GM15510 (cell line): ENCODE data around the gene DDX39A.

Source experiments
- POLR2A ChIP-seq: IDR thresholded peaks from 3 replicates; pipeline ENCODE4 v1.6.1; 2011; ENCODE audit warnings: borderline replicate concordance; ENCODE audit not compliant: insufficient read length; ENCODE audit errors: extremely low read depth

The DDX39A gene

GRCh38 chr19:14377883-14378328 is 41.2 kb downstream of the DDX39A start:
- peak; percentile 15 for TF ChIP-seq POLR2A

GRCh38 chr19:14375582-14376291 is 43.4 kb downstream of the DDX39A start:
- no peak for TF ChIP-seq POLR2A

GRCh38 chr19:14375055-14375581 is 44.0 kb downstream of the DDX39A start:
- no peak for TF ChIP-seq POLR2A

GRCh38 chr19:14371301-14371821 is 47.8 kb downstream of the DDX39A start:
- TF ChIP-seq POLR2A = no peak

GRCh38 chr19:14370940-14371280 is 48.2 kb downstream of the DDX39A start:
- no peak for TF ChIP-seq POLR2A

GRCh38 chr19:14370169-14370939 is 48.8 kb downstream of the DDX39A start:
- no peak for TF ChIP-seq POLR2A

GRCh38 chr19:14369399-14370168 is 49.6 kb downstream of the DDX39A start:
- TF ChIP-seq POLR2A = peak; percentile 12

- TF ChIP-seq POLR2A = no peak
Measured at GRCh38 chr19:14368011-14368513, 51.1 kb downstream of the DDX39A start.

GRCh38 chr19:14367016-14367415 is 52.1 kb downstream of the DDX39A start:
- TF ChIP-seq POLR2A = no peak

GRCh38 chr19:14366529-14366928 is 52.6 kb downstream of the DDX39A start:
- TF ChIP-seq POLR2A = peak; percentile 39

GRCh38 chr19:14363183-14364097 is 55.7 kb downstream of the DDX39A start:
- peak; percentile 27 for TF ChIP-seq POLR2A

GRCh38 chr19:14361824-14362223 is 57.3 kb downstream of the DDX39A start:
- no peak for TF ChIP-seq POLR2A
